ENCODE data around the gene DMXL1. TPM values are rescaled to one million over a fixed set of nuclear protein-coding genes. Genes with fewer than 3 reads are reported as not detected.
"Not testable (repeated sequence)": the region's sequence is repeated elsewhere in the genome, so short reads cannot be mapped to it uniquely, and the experiment has no call there.

The DMXL1 gene
- total RNA-seq, 1 experiment from 2014 or later: 25.2 TPM

- Histone ChIP-seq H3K9me3 (replicated peaks) (no peaks in the 10 kb centered on the region), H3K27ac (no peak overlapping the region), H3K27me3 (no peaks in the 10 kb centered on the region), H3K36me3 (no peaks in the 10 kb centered on the region), H3K4me1 (no peaks in the 10 kb centered on the region), H3K4me3 (no peak overlapping the region)
- no peak for DNase-seq
Measured at GRCh38 chr5:119078071-119078846, 7.4 kb downstream of the DMXL1 start.

- Histone ChIP-seq H3K27ac (no peak overlapping the region), H3K4me3 (no peak overlapping the region), H3K27me3 (no peaks in the 10 kb centered on the region), H3K4me1 (no peaks in the 10 kb centered on the region), H3K9me3 (replicated peaks) (no peaks in the 10 kb centered on the region), H3K36me3 (no peaks in the 10 kb centered on the region)
- DNase-seq: no peak
Measured at GRCh38 chr5:119078861-119079260, 8.0 kb downstream of the DMXL1 start.

GRCh38 chr5:119079318-119079921 is 8.5 kb downstream of the DMXL1 start:
- H3K4me3 ChIP-seq: no peak overlapping the region
- H3K36me3 ChIP-seq: no peaks in the 10 kb centered on the region
- no peak overlapping the region for H3K27ac ChIP-seq
- no peaks in the 10 kb centered on the region for H3K4me1 ChIP-seq
- H3K27me3 ChIP-seq: no peaks in the 10 kb centered on the region
- H3K9me3 ChIP-seq (replicated peaks): no peaks in the 10 kb centered on the region
- no peak for DNase-seq

GRCh38 chr5:119080936-119081335 is 10.0 kb downstream of the DMXL1 start:
- Histone ChIP-seq H3K4me1 (no peaks in the 10 kb centered on the region), H3K27me3 (no peaks in the 10 kb centered on the region), H3K27ac (no peak overlapping the region), H3K36me3 (no peaks in the 10 kb centered on the region), H3K4me3 (no peak overlapping the region), H3K9me3 (replicated peaks) (no peaks in the 10 kb centered on the region)
- peak in 1 of 2 experiments; percentile 22 for DNase-seq

- peaks cover 3% of the 10 kb centered on the region for H3K36me3 ChIP-seq
- no peaks in the 10 kb centered on the region; the same call in 1 of the 2 replicates for H3K9me3 ChIP-seq (replicated peaks)
- no peaks in the 10 kb centered on the region for H3K4me1 ChIP-seq
- H3K27me3 ChIP-seq: no peaks in the 10 kb centered on the region
- H3K4me3 ChIP-seq: no peak overlapping the region
- no peak for DNase-seq
- H3K27ac ChIP-seq: no peak overlapping the region
Measured at GRCh38 chr5:119082691-119083090, 11.8 kb downstream of the DMXL1 start.

GRCh38 chr5:119083679-119084078 is 12.8 kb downstream of the DMXL1 start:
- Histone ChIP-seq H3K9me3 (replicated peaks) (no peaks in the 10 kb centered on the region; the same call in 1 of the 2 replicates), H3K27me3 (no peaks in the 10 kb centered on the region), H3K4me3 (no peak overlapping the region), H3K4me1 (no peaks in the 10 kb centered on the region), H3K36me3 (peaks cover 3% of the 10 kb centered on the region), H3K27ac (no peak overlapping the region)
- no peak for DNase-seq

GRCh38 chr5:119088438-119088837 is 17.6 kb downstream of the DMXL1 start:
- no peak overlapping the region for H3K4me3 ChIP-seq
- H3K9me3 ChIP-seq (replicated peaks): no peaks in the 10 kb centered on the region; the same call in 1 of the 2 replicates
- no peak overlapping the region for H3K27ac ChIP-seq
- no peak for DNase-seq
- peaks cover 6% of the 10 kb centered on the region for H3K36me3 ChIP-seq
- no peaks in the 10 kb centered on the region for H3K4me1 ChIP-seq
- no peaks in the 10 kb centered on the region for H3K27me3 ChIP-seq

- H3K4me3 ChIP-seq: no peak overlapping the region
- no peak for DNase-seq
- peaks cover 2% of the 10 kb centered on the region for H3K36me3 ChIP-seq
- H3K27ac ChIP-seq: no peak overlapping the region
- H3K4me1 ChIP-seq: no peaks in the 10 kb centered on the region
- H3K9me3 ChIP-seq (replicated peaks): no peaks in the 10 kb centered on the region
- H3K27me3 ChIP-seq: no peaks in the 10 kb centered on the region
Measured at GRCh38 chr5:119095611-119096010, 24.7 kb downstream of the DMXL1 start.

- no peaks in the 10 kb centered on the region; the same call in 1 of the 2 replicates for H3K9me3 ChIP-seq (replicated peaks)
- H3K27me3 ChIP-seq: no peaks in the 10 kb centered on the region
- no peaks in the 10 kb centered on the region for H3K4me1 ChIP-seq
- DNase-seq: no peak
- peaks cover 20% of the 10 kb centered on the region for H3K36me3 ChIP-seq
- no peak overlapping the region for H3K4me3 ChIP-seq
- H3K27ac ChIP-seq: no peak overlapping the region
Measured at GRCh38 chr5:119105971-119106370, 35.1 kb downstream of the DMXL1 start.

GRCh38 chr5:119112151-119112550 is 41.3 kb downstream of the DMXL1 start:
- H3K27ac ChIP-seq: no peak overlapping the region
- no peaks in the 10 kb centered on the region for H3K27me3 ChIP-seq
- H3K9me3 ChIP-seq (replicated peaks): no peaks in the 10 kb centered on the region
- peaks cover 8% of the 10 kb centered on the region for H3K36me3 ChIP-seq
- no peak for DNase-seq
- H3K4me3 ChIP-seq: no peak overlapping the region
- H3K4me1 ChIP-seq: no peaks in the 10 kb centered on the region

- DNase-seq: no peak
- Histone ChIP-seq H3K4me3 (no peak overlapping the region), H3K36me3 (peaks cover 5% of the 10 kb centered on the region), H3K9me3 (replicated peaks) (no peaks in the 10 kb centered on the region), H3K4me1 (no peaks in the 10 kb centered on the region), H3K27me3 (no peaks in the 10 kb centered on the region), H3K27ac (no peak overlapping the region)
Measured at GRCh38 chr5:119117237-119117636, 46.4 kb downstream of the DMXL1 start.

- DNase-seq: no peak
- Histone ChIP-seq H3K9me3 (replicated peaks) (no peaks in the 10 kb centered on the region), H3K4me3 (no peak overlapping the region), H3K36me3 (peaks cover 5% of the 10 kb centered on the region), H3K27ac (no peak overlapping the region), H3K4me1 (no peaks in the 10 kb centered on the region), H3K27me3 (no peaks in the 10 kb centered on the region)
Measured at GRCh38 chr5:119118000-119118399, 47.1 kb downstream of the DMXL1 start.

- Histone ChIP-seq H3K4me3 (no peak overlapping the region), H3K4me1 (no peaks in the 10 kb centered on the region), H3K27ac (no peak overlapping the region), H3K36me3 (peaks cover 7% of the 10 kb centered on the region), H3K9me3 (replicated peaks) (no peaks in the 10 kb centered on the region), H3K27me3 (no peaks in the 10 kb centered on the region)
- no peak for DNase-seq
Measured at GRCh38 chr5:119120893-119121292, 50.0 kb downstream of the DMXL1 start.

GRCh38 chr5:119122474-119122873 is 51.6 kb downstream of the DMXL1 start:
- not testable (repeated sequence) for DNase-seq; H3K9me3 ChIP-seq (replicated peaks); H3K27me3 ChIP-seq; H3K27ac ChIP-seq; H3K4me1 ChIP-seq; H3K36me3 ChIP-seq; H3K4me3 ChIP-seq

- Histone ChIP-seq H3K36me3 (peaks cover 7% of the 10 kb centered on the region), H3K4me3 (no peak overlapping the region), H3K27ac (no peak overlapping the region), H3K9me3 (replicated peaks) (no peaks in the 10 kb centered on the region), H3K27me3 (no peaks in the 10 kb centered on the region), H3K4me1 (no peaks in the 10 kb centered on the region)
- DNase-seq: no peak
Measured at GRCh38 chr5:119123280-119123679, 52.4 kb downstream of the DMXL1 start.

GRCh38 chr5:119129770-119130169 is 58.9 kb downstream of the DMXL1 start:
- H3K9me3 ChIP-seq (replicated peaks): peaks cover 4% of the 10 kb centered on the region; the same call in 1 of the 2 replicates
- H3K27me3 ChIP-seq: no peaks in the 10 kb centered on the region
- no peak overlapping the region for H3K27ac ChIP-seq
- H3K4me3 ChIP-seq: no peak overlapping the region
- H3K36me3 ChIP-seq: peaks cover 17% of the 10 kb centered on the region
- H3K4me1 ChIP-seq: no peaks in the 10 kb centered on the region
- no peak for DNase-seq

Data from SJCRH30 (cell line).